Neural cell (in vitro differentiated cells): Measurements from ENCODE around the gene ACO2.

Experiments
- CTCF ChIP-seq: fragments of 450-650 bp; IDR thresholded peaks from 2 replicates; pipeline ENCODE4 v1.5.1; 2014; ENCODE audit warnings: antibody characterized with exemption, mild to moderate bottlenecking, moderate library complexity; ENCODE audit not compliant: poor library complexity, severe bottlenecking
- EZH2 ChIP-seq: fragments of 200-600, 300-800 bp; shearing (Covaris generic), sonication (generic); IDR thresholded peaks from 2 replicates; pipeline ENCODE4 v1.6.1; 2014; ENCODE audit warnings: antibody characterized with exemption, low read length, borderline replicate concordance, mild to moderate bottlenecking; ENCODE audit not compliant: insufficient read depth, poor library complexity, severe bottlenecking

DNA sequence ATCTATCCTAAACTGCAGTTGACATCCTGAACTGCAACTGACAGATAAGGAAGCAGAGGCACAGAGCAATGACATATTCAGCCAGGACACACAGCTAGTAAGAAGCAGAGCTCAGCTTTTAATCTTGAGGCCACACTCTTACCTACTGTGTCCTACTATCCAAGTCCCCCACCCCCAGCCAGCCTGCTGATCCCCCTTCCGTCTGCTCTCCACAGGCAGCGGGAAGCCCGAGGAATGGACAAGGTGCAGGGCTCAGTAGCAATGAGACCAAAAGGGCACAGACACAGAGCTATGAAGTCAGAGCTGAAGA is 71.0 kb downstream of the ACO2 start:
- no peak for TF ChIP-seq CTCF
- TF ChIP-seq EZH2: no peak
